Stimulated activated CD8-positive, alpha-beta memory T cell treated with anti-CD3 and anti-CD28 coated beads, Interleukin-7, amount 100 ng/mL, for 4 hours (primary cell): Measurements from ENCODE around the gene DBNDD2.

Experiments used
- DNase-seq, 2 donors: peaks; one replicate each; pipeline ENCODE4 v3.0.0-alpha.2; 2020; ENCODE audit warnings: low read depth in 2 of 2

DBNDD2 gene

DNA sequence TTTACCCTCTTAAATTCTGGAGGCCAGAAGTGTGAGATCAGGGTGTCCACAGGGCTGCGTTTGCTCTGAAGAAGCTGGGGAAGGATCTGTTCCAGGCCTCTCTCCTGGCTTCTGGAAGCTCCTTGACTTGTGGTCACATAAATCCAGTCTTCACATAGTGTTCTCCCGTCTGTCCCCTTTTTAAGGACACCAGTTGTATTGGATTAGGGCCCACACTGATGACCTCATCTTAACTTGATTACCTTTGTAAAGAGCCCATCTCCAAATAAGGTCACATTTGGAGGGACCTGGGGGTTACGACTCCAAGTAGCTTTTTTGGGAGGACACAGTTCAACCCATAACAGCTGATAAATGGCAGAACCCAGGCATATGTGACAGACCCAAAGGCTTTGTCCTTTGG lies 41.4 kb downstream of the DBNDD2 start:
- DNase-seq: no peak

DNA sequence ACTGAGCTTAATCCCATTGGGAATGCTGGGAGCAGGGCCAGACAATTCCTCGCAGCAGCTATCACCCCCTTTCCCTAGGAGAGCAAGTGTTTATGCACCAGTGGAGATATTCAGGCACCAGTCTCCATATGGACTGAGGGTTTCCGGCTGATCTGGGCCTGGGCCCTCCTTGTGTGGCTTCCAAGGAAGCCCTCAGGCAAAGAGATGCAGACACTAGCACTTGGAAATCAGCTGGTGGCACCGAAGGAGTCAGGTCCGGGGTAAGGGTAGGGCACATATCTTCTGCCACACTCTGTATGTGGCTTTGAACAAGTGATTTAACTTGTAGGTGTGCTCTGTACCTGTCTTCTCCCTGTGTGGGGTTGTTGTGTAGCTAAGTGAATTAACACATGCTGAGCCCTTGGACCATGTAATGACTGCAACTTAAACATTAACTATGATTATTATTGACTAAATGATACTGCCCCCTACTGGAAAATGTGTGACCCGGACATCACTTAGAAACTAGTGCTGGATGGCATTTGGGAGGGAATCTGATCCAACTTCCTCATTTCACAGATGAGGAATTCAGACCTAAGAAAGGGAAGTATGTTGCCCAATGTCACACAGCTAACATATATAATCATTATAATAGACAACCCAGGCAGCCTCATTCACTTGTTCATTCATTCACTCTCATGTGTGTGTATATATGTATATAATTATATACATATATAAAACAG lies 42.2 kb downstream of the DBNDD2 start:
- DNase-seq: no peak

DNA sequence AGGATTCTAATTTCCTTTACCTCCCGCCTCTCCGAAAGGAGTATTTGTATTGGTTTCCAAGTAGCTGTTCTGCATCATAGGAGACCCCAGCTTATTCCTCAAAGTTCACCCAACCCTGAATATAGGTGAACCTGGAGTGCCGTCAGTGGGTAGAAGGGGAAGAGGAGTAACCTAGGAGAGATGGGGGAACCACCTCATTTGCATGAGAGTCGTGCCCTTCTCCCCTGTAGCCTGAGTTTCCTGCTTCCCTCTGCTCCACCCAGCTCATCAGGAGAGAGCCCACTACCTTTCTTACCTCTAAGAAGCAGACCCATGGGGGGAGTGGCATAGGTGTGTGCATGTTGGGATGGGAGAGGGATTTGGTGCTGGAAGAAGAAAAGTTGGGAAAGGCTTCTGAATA lies 44.1 kb downstream of the DBNDD2 start:
- no peak for DNase-seq

DNA sequence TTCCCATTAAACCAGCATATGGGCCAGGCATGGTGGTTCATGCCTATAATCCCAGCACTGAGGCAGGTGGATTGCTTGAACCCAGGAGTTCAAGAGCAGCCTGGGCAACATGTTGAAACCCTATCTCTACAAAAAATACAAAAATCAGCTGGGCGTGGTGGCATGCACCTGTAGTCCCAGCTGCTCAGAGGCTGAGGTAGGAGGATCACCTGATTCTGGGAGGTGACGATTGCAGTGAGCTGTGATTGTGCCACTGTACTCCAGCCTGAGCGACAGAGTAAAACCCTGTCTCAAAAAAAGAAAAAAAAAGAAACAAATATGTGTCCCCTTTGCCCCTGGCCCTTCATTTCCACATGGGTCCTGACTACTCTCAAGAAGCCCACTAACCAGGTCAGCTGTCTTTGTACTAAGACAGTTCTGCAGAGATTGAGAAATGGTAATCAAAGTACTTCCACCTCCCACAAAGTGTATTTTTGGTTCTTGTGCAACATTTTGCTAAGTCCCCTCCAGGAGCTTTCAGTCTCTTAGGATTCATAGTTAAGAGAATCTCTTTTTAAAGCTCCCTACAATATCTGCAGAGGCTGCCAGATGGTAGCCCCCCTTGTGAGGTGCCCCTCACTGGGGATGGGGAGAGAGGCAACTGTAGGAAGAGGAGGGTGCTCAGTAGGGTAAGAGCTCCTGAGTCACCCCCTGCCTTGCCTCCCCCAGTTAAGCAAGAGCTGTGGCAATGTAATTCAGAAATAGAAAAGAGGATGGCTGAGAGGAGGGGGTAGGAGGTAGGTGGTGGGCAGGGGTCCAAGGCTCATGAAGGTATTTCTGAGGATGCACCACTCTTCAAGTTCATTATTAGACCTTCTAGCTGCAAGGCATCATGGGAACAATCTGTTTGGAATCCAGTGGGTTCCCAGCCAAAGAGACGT lies 44.9 kb downstream of the DBNDD2 start:
- DNase-seq: no peak

DNA sequence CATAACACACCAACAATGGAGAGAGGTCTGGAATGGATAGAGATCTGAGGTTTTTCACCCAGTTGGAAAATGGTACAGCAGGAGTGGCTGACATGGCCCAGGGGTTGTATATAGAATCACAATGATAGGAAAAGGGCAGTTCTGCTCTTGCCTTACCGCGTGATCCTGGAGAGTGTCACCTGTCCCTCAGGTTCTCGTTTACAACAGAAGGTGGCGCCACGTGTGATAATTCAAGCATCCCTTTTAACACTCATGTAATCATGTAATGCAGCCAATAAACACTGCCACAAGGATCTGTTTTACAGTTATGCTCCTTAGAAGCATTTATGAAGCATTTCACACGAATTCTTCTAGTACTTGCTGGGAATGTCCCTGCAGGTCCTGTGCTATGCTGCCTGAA lies 48.5 kb downstream of the DBNDD2 start:
- DNase-seq: no peak

DNA sequence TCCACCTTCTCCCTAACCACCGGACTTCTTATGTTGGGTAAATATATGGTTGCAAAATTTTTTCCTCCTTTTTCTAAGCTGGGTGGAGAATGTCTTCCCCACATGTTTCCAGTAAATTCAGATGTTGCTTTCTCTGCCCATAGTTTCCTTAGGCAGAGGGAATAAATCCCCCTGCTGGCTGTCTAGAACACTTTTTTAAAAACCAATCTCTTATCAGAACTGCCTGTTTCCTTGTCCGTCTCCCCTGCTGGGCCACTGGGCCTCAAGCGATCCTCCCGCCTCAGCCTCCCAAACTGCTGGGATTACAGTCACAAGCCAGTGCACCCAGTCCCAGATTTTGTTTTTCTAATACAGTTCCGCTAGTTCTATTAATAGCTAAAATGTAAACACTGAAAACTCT lies 51.5 kb downstream of the DBNDD2 start:
- DNase-seq: no peak
